Mononuclear cell (primary cell): Measurements from ENCODE around the gene MN1. TPM values are rescaled to one million over a fixed set of nuclear protein-coding genes. Genes with fewer than 3 reads are reported as not detected.
"Not testable (repeated sequence)": the region's sequence is repeated elsewhere in the genome, so short reads cannot be mapped to it uniquely, and the experiment has no call there.

Source experiments
- H3K27me3 ChIP-seq: 2 replicates; pipeline ENCODE4 v1.6.0; 2011; ENCODE audit warnings: low read length, control low read depth; ENCODE audit not compliant: insufficient read depth
- H3K4me1 ChIP-seq: 2 replicates; pipeline ENCODE4 v1.5.1; 2011; ENCODE audit warnings: mild to moderate bottlenecking, low read length, control low read depth; ENCODE audit not compliant: insufficient read depth
- H3K4me3 ChIP-seq: 2 replicates; pipeline ENCODE4 v1.5.1; 2011; ENCODE audit warnings: mild to moderate bottlenecking, low read length, moderate library complexity
- H3K9me3 ChIP-seq: 2 replicates; pipeline ENCODE4 v1.5.1; 2011; ENCODE audit warnings: low read depth, mild to moderate bottlenecking, control low read depth, low read length
- total RNA-seq: library from RNA; depleted of rRNA; stranded (reverse); fragments of >200 nt; gene quantifications from one replicate; pipeline ENCODE4 v1.2.3, GENCODE V29; 2012

The MN1 gene
- total RNA-seq, 1 donor = 4.5 TPM

GRCh38 chr22:27754247-27754887, 47.2 kb downstream of the MN1 start:
- Histone ChIP-seq H3K4me3 (no peak overlapping the region), H3K4me1 (peaks cover under 1% of the 10 kb centered on the region), H3K9me3 (no peaks in the 10 kb centered on the region), H3K27me3 (no peaks in the 10 kb centered on the region)

DNA sequence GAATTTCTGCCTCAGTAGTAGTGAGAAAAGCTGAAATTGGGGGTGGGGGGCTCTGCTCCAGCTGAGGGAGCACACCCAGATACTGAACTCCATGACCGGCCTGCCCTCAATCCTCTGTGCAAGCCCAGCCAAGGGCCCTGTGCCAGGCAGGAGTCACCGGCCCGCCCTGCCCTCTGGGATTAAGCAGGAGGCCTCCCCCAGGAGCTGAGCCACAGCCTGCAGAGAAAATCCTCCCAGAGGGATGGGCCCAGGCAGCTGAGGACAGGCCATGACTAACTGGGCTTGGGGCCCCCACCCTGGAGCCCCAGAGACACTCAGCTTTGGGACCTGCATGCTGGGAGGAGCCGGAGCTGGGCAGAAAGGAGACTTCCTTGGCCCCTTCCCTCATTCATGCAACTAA, 48.8 kb downstream of the MN1 start:
- peaks cover 6% of the 10 kb centered on the region for H3K4me1 ChIP-seq
- no peaks in the 10 kb centered on the region for H3K27me3 ChIP-seq
- no peak overlapping the region for H3K4me3 ChIP-seq

DNA sequence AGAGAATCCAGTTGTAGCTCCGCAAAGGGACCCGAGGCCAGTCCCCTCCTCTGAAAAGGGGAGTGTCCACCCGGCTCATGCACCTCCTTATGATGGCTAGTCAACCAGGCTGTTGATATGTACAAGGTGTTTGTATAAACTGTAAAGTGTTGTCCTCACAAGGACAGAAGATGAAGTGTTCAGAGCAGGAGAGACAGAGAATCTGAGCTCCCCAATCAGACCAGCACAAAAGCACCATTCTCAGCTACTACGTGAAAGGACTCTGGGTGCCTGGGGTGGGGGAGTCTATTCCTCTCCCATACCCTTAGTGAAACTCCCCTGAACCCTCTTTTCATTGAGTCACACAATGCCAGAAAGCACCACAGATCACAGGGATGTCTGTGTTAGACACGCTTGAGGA, 49.4 kb downstream of the MN1 start:
- no peaks in the 10 kb centered on the region for H3K9me3 ChIP-seq
- peaks cover 6% of the 10 kb centered on the region for H3K4me1 ChIP-seq
- no peaks in the 10 kb centered on the region for H3K27me3 ChIP-seq
- H3K4me3 ChIP-seq = no peak overlapping the region

More for the DNA sequence above, 48.8 kb downstream of the MN1 start:
- H3K9me3 ChIP-seq = no peaks in the 10 kb centered on the region

- Histone ChIP-seq H3K27me3 (no peaks in the 10 kb centered on the region), H3K4me1 (peaks cover 6% of the 10 kb centered on the region), H3K9me3 (no peaks in the 10 kb centered on the region), H3K4me3 (no peak overlapping the region)
These were observed 50.1 kb downstream of the MN1 start for GRCh38 chr22:27751277-27752070.

GRCh38 chr22:27750584-27751265, 50.8 kb downstream of the MN1 start:
- H3K4me3 ChIP-seq = no peak overlapping the region
- H3K27me3 ChIP-seq = no peaks in the 10 kb centered on the region
- no peaks in the 10 kb centered on the region for H3K9me3 ChIP-seq
- H3K4me1 ChIP-seq = peaks cover 6% of the 10 kb centered on the region

- Histone ChIP-seq H3K9me3 (no peaks in the 10 kb centered on the region), H3K4me3 (no peak overlapping the region), H3K27me3 (no peaks in the 10 kb centered on the region), H3K4me1 (peaks cover 6% of the 10 kb centered on the region)
These were observed 51.8 kb downstream of the MN1 start for GRCh38 chr22:27749597-27750225.

- Histone ChIP-seq H3K27me3 (no peaks in the 10 kb centered on the region), H3K9me3 (no peaks in the 10 kb centered on the region), H3K4me1 (peaks cover 6% of the 10 kb centered on the region), H3K4me3 (no peak overlapping the region)
These were observed 52.8 kb downstream of the MN1 start for GRCh38 chr22:27748751-27749191.

GRCh38 chr22:27748349-27748748, 53.2 kb downstream of the MN1 start:
- Histone ChIP-seq H3K27me3 (no peaks in the 10 kb centered on the region), H3K4me1 (peaks cover 6% of the 10 kb centered on the region), H3K9me3 (no peaks in the 10 kb centered on the region), H3K4me3 (no peak overlapping the region)

GRCh38 chr22:27747396-27748221, 53.9 kb downstream of the MN1 start:
- Histone ChIP-seq H3K9me3 (no peaks in the 10 kb centered on the region), H3K4me3 (no peak overlapping the region), H3K27me3 (no peaks in the 10 kb centered on the region), H3K4me1 (peaks cover 6% of the 10 kb centered on the region)

DNA sequence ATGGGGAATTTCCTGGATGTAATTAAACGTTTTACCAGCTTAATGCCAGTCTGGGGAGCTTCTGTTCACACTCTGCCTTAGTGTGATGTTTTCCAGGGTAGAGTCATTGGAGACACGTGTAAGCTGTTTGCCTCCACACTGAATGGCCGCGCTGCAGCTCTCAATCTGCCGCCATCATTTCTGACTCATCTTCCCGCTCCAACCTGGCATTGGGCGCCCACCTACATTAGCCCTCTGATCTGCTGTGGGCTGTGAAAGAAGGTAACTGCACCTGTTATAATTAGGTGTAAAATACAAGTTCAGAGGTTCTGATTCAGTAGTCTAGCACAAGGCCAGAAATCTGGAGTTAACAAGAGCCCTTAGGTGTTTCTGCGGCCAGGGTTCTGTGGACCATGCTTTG, 54.6 kb downstream of the MN1 start:
- no peaks in the 10 kb centered on the region for H3K27me3 ChIP-seq
- peaks cover 6% of the 10 kb centered on the region for H3K4me1 ChIP-seq
- H3K9me3 ChIP-seq = no peaks in the 10 kb centered on the region

DNA sequence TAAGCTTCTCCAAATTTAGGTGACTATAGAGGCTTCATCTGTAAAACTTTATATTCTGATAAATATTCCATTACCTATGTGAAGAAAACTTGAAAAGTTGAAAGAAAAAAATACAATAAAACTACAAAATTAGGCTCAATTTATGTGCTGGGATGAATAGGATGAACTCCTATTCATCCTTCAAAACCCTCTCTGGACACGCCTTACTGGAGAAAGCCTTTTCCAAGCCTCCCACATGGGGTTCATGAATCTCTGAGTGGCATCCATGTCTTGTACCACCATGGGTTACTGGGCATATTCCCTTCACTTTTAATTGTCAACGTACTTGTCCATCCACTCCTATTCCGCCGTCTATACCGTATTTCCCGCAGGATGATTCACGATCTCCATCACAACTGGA, 55.7 kb downstream of the MN1 start:
- no peak overlapping the region for H3K4me3 ChIP-seq
- no peaks in the 10 kb centered on the region for H3K9me3 ChIP-seq
- H3K4me1 ChIP-seq = peaks cover 6% of the 10 kb centered on the region
- no peaks in the 10 kb centered on the region for H3K27me3 ChIP-seq

More for the DNA sequence above, 54.6 kb downstream of the MN1 start:
- no peak overlapping the region for H3K4me3 ChIP-seq

- Histone ChIP-seq H3K9me3 (no peaks in the 10 kb centered on the region), H3K27me3 (no peaks in the 10 kb centered on the region), H3K4me3 (no peak overlapping the region), H3K4me1 (peaks cover 6% of the 10 kb centered on the region)
These were observed 56.4 kb downstream of the MN1 start for GRCh38 chr22:27745154-27745553.

- not testable (repeated sequence) for H3K4me1 ChIP-seq, H3K4me3 ChIP-seq, H3K27me3 ChIP-seq, H3K9me3 ChIP-seq
These were observed 57.5 kb downstream of the MN1 start for GRCh38 chr22:27744078-27744477.

GRCh38 chr22:27740202-27740748, 61.3 kb downstream of the MN1 start:
- H3K4me1 ChIP-seq = no peaks in the 10 kb centered on the region
- H3K9me3 ChIP-seq = peaks cover 9% of the 10 kb centered on the region
- H3K4me3 ChIP-seq = no peak overlapping the region
- H3K27me3 ChIP-seq = no peaks in the 10 kb centered on the region
